Midbrain (tissue), 1 donor: Measurements from ENCODE around the gene TPRA1.
A peak's percentile ranks its signal among the peaks of the same experiment; 100 is the strongest.

Experiments
- DNase-seq: peaks from one replicate; lab custom pipeline; 2025; lab: John Stamatoyannopoulos, UW

TPRA1 gene

GRCh38 chr3:127560051-127560787 is 30.3 kb downstream of the TPRA1 start:
- DNase-seq = no peak

- DNase-seq = no peak
Measured at GRCh38 chr3:127556565-127556964, 34.0 kb downstream of the TPRA1 start.

- DNase-seq = no peak
Measured at GRCh38 chr3:127555108-127555507, 35.4 kb downstream of the TPRA1 start.

- DNase-seq = no peak
Measured at GRCh38 chr3:127552038-127552437, 38.5 kb downstream of the TPRA1 start.

GRCh38 chr3:127551178-127551577 is 39.4 kb downstream of the TPRA1 start:
- no peak for DNase-seq

GRCh38 chr3:127550468-127551157 is 39.9 kb downstream of the TPRA1 start:
- DNase-seq = no peak

- DNase-seq = no peak
Measured at GRCh38 chr3:127549826-127550467, 40.6 kb downstream of the TPRA1 start.

GRCh38 chr3:127547761-127548605 is 42.5 kb downstream of the TPRA1 start:
- peak; percentile 68 for DNase-seq

GRCh38 chr3:127546970-127547733 is 43.4 kb downstream of the TPRA1 start:
- peak; percentile 44 for DNase-seq

GRCh38 chr3:127546554-127546953 is 44.0 kb downstream of the TPRA1 start:
- no peak for DNase-seq

GRCh38 chr3:127545711-127546457 is 44.6 kb downstream of the TPRA1 start:
- DNase-seq = no peak

- DNase-seq = no peak
Measured at GRCh38 chr3:127545216-127545615, 45.3 kb downstream of the TPRA1 start.

GRCh38 chr3:127544803-127545201 is 45.7 kb downstream of the TPRA1 start:
- no peak for DNase-seq

- peak; percentile 68 for DNase-seq
Measured at GRCh38 chr3:127544192-127544802, 46.2 kb downstream of the TPRA1 start.

- no peak for DNase-seq
Measured at GRCh38 chr3:127543441-127543840, 47.1 kb downstream of the TPRA1 start.

- no peak for DNase-seq
Measured at GRCh38 chr3:127542441-127542952, 48.0 kb downstream of the TPRA1 start.

GRCh38 chr3:127541320-127541719 is 49.2 kb downstream of the TPRA1 start:
- DNase-seq = no peak

GRCh38 chr3:127539366-127540060 is 51.0 kb downstream of the TPRA1 start:
- no peak for DNase-seq

- no peak for DNase-seq
Measured at GRCh38 chr3:127538569-127538968, 52.0 kb downstream of the TPRA1 start.
